Heart left ventricle (tissue), 16 donors: Measurements from ENCODE around the gene RBM8A. TPM values are rescaled to one million over a fixed set of nuclear protein-coding genes. Genes with fewer than 3 reads are reported as not detected.

ENCODE experiments used
- ATAC-seq, 4 donors: fragments of 200-7000 bp; cut with Tn5 transposase; one replicate each; pipeline ENCODE4 v1.9.1; 2020 to 2022; ENCODE audit warnings: moderate library complexity in 4 of 4, mild to moderate bottlenecking in 3 of 4, moderate number of reproducible peaks in 1 of 4
- DNase-seq, 5 donors: peaks; one replicate each; pipeline ENCODE4 v3.0.0-alpha.2; 2020
- H3K27ac ChIP-seq, 12 donors: fragments of 200-600 bp; sonication (generic) in 4 of 12; one replicate each; pipeline versions ENCODE4 v1.5.0 to v1.8.0; 2016 to 2022; ENCODE audit warnings: mild to moderate bottlenecking in 2 of 12
- H3K27me3 ChIP-seq, 9 donors: fragments of 200-600 bp; sonication (generic) in 2 of 9; one replicate each; pipeline versions ENCODE4 v1.5.1 to v1.8.0; 2016 to 2022; ENCODE audit warnings: mild to moderate bottlenecking in 3 of 9
- H3K36me3 ChIP-seq, 9 donors: fragments of 200-600 bp; sonication (generic) in 2 of 9; one replicate each; pipeline versions ENCODE4 v1.5.0 to v1.8.0; 2018 to 2022; ENCODE audit warnings: mild to moderate bottlenecking in 2 of 9
- H3K4me1 ChIP-seq, 12 donors: fragments of 200-600 bp; sonication (generic) in 4 of 12; one replicate each; pipeline versions ENCODE4 v1.5.0 to v1.8.0; 2016 to 2022; ENCODE audit warnings: mild to moderate bottlenecking in 3 of 12
- H3K4me3 ChIP-seq, 12 donors: fragments of 200-600 bp; sonication (generic) in 4 of 12; one replicate each; pipeline versions ENCODE4 v1.5.0 to v1.8.0; 2017 to 2022; ENCODE audit warnings: mild to moderate bottlenecking in 9 of 12, moderate library complexity in 4 of 12
- H3K9me3 ChIP-seq, 12 donors: fragments of 200-600 bp; sonication (generic) in 4 of 12; one replicate each; pipeline versions ENCODE4 v1.5.0 to v1.8.0; 2016 to 2022; ENCODE audit warnings: mild to moderate bottlenecking in 1 of 12
- POLR2A ChIP-seq, 2 donors: fragments of 450-650 bp; IDR thresholded peaks; one replicate each; pipeline ENCODE4 v1.6.1; 2017; ENCODE audit warnings: antibody characterized with exemption in 2 of 2, mild to moderate bottlenecking in 2 of 2, moderate library complexity in 2 of 2
- WGBS, 4 donors: extraction: QIAGEN DNeasy Blood & Tissue Kit in 2 of 4; methylation state at CpG; one replicate each; pipeline versions ENCODE4 v1.1.5 to v1.1.7; 2013 to 2018; 5-methylcytosine and 5-hydroxymethylcytosine counted together
- intact Hi-C, 10 donors: fragments of 100-400 bp; cut with DNase I; formaldehyde crosslinking; loops; one replicate each; pipeline versions ENCODE4 v1.11.1 to v1.14.2; 2022
- polyA plus RNA-seq, 2 donors: library from polyadenylated mRNA; stranded (reverse); fragments of 200-250 nt; gene quantifications; one replicate each; pipeline ENCODE4 v1.2.3, GENCODE V29; 2013
- total RNA-seq, 9 donors: library from RNA; depleted of rRNA in 2 of 9; stranded (reverse); fragments of >200 nt in 2 of 9; fragmentation: NEBNext Ultra II Directional in 3 of 9; extraction: Animal tissue kit (Norgen Biotek cat#: 25700) in 3 of 9; gene quantifications; one replicate each; pipeline versions ENCODE4 v1.1.0 to v1.2.4, GENCODE V29; 2016 to 2023
- TF ChIP-seq, protein P1 (sequence below), 12 donors: fragments of 200-600 bp; sonication (generic) in 4 of 12; IDR thresholded peaks; one replicate each; pipeline versions ENCODE4 v1.5.0 to v1.8.0; 2018 to 2022; ENCODE audit warnings: antibody characterized with exemption in 12 of 12, mild to moderate bottlenecking in 5 of 12
- donor health status: ischemic (EF 13 %, LVEDD 7.1; RV severe dilation, severe dysfunction).
- donor health status: healthy with polysubstance abuse.
- donor health status: DM: no; HTN: yes; CAD: no.
- donor health status: DM: no; HTN: no; CAD: no.
- donor health status: ischemic (EF 25% LVEDD 6.9; RV normal size, moderate dysfunction).
- donor health status: ischemic (EF 25% LVEDD 5.7; RV mildly dilated, moderate dysfunction).
- donor health status: healthy.
- donor health status: DM: yes; HTN: yes; CAD: no.
- donor health status: ischemic (EF 35%, LVEDD 5.7; RV mildly dilated, moderate dysfunction).
- donor health status: nonischemic (EF 11% LVEDD 7.7; RV severe dilation, severe dysfunction).
- donor health status: DM: yes; HTN: yes; CAD: no.
- donor health status: PGD.
- donor health status: ischemic (EF 29% LVEDD 5.4; RV normal size, mild dysfunction).
- donor health status: nonischemic (EF 23%, LVEDD 6.1; RV moderate dilation, normal function).

RBM8A gene
- total and polyA plus RNA-seq, 11 donors: 57.9 to 186 (median 75.7) TPM

DNA sequence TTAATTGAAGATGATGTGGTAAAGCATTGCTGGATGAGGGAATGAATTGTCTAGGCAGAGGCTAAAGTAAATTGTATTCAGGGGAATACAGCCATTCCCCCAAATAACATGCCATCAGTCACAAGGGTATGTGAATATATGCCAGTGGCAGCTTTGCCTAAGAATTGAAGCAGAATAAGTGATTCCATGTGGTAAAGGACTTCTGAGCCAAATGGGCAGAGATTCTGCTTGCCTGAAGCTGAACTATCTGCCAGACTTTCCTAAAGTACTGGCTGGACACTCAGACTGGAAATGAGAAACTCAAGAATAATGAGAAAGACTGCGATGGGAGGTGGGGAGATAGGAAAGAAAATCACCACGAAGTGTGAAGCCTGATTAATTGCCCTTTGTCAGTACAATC, 28.2 kb upstream of the RBM8A start:
- H3K4me1 ChIP-seq: peaks cover 14 to 73% (median 42%) of the 10 kb centered on the region in 12 donors
- no peaks in the 10 kb centered on the region for H3K9me3 ChIP-seq
- 10 to 29% (median 16%) methylated on average over 2 of the region's 2 CpGs for WGBS, 4 donors
- peak overlapping the region in 10 of 12 donors; percentile 1 to 100 (median 96) for H3K27ac ChIP-seq
- intact Hi-C loops: loop anchor here in 7 of 10 donors (5.0 to 10.0 kb wide), 3 partner anchors 38 to 101 kb away; partner anchors contain the start of genes PEX11B (in 5 of the 7) and PIAS3 (in 3 of the 7)
- H3K27me3 ChIP-seq: no peaks in the 10 kb centered on the region
- DNase-seq (no peak), ATAC-seq (no peak)
- peaks cover 0 to 23% (median 6%) of the 10 kb centered on the region in 9 donors for H3K36me3 ChIP-seq
- TF ChIP-seq POLR2A (IDR thresholded peaks at IDR 0.05): no peak
- TF ChIP-seq, protein P1, sequence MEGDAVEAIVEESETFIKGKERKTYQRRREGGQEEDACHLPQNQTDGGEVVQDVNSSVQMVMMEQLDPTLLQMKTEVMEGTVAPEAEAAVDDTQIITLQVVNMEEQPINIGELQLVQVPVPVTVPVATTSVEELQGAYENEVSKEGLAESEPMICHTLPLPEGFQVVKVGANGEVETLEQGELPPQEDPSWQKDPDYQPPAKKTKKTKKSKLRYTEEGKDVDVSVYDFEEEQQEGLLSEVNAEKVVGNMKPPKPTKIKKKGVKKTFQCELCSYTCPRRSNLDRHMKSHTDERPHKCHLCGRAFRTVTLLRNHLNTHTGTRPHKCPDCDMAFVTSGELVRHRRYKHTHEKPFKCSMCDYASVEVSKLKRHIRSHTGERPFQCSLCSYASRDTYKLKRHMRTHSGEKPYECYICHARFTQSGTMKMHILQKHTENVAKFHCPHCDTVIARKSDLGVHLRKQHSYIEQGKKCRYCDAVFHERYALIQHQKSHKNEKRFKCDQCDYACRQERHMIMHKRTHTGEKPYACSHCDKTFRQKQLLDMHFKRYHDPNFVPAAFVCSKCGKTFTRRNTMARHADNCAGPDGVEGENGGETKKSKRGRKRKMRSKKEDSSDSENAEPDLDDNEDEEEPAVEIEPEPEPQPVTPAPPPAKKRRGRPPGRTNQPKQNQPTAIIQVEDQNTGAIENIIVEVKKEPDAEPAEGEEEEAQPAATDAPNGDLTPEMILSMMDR (IDR thresholded peaks at IDR 0.05): no peak
- H3K4me3 ChIP-seq: peak overlapping the region in 5 of 12 donors; percentile 69 to 87 (median 81)

GRCh38 chr1:145953861-145954260, 26.6 kb upstream of the RBM8A start:
- TF ChIP-seq, protein P1 (IDR thresholded peaks at IDR 0.05): no peak
- no peak for TF ChIP-seq POLR2A (IDR thresholded peaks at IDR 0.05)

GRCh38 chr1:145952903-145953302, 25.6 kb upstream of the RBM8A start:
- ATAC-seq: no peak
- 94 to 100% (median 98%) methylated on average over 3 of the region's 3 CpGs for WGBS, 4 donors
- no peak overlapping the region for H3K4me3 ChIP-seq
- no peak for DNase-seq
- no peak for TF ChIP-seq POLR2A (IDR thresholded peaks at IDR 0.05)
- TF ChIP-seq, protein P1 (IDR thresholded peaks at IDR 0.05): no peak
- peaks cover 15 to 61% (median 38%) of the 10 kb centered on the region in 12 donors for H3K4me1 ChIP-seq
- intact Hi-C loops: loop anchor here in 1 of 10 donors (10.0 kb wide), 1 partner anchor 98 kb away; the partner anchor contains the start of gene PIAS3
- H3K36me3 ChIP-seq: peaks cover 0 to 33% (median 6%) of the 10 kb centered on the region in 9 donors
- H3K27me3 ChIP-seq: no peaks in the 10 kb centered on the region
- H3K9me3 ChIP-seq: no peaks in the 10 kb centered on the region
- H3K27ac ChIP-seq: no peak overlapping the region

More at GRCh38 chr1:145953861-145954260, 26.6 kb upstream of the RBM8A start:
- DNase-seq: no peak
- no peaks in the 10 kb centered on the region for H3K27me3 ChIP-seq
- no peak for ATAC-seq
- H3K9me3 ChIP-seq: no peaks in the 10 kb centered on the region
- H3K27ac ChIP-seq: no peak overlapping the region
- intact Hi-C loops: loop anchor here in 2 of 10 donors (1.0 to 10.0 kb wide), 2 partner anchors 12 to 99 kb away; partner anchors contain the start of gene PIAS3 (in 1 of the 2)
- H3K4me1 ChIP-seq: peaks cover 16 to 60% (median 44%) of the 10 kb centered on the region in 12 donors
- 86 to 94% (median 89%) methylated on average over 6 of the region's 6 CpGs for WGBS, 4 donors
- H3K4me3 ChIP-seq: no peak overlapping the region
- peaks cover 0 to 26% (median 6%) of the 10 kb centered on the region in 9 donors for H3K36me3 ChIP-seq

DNA sequence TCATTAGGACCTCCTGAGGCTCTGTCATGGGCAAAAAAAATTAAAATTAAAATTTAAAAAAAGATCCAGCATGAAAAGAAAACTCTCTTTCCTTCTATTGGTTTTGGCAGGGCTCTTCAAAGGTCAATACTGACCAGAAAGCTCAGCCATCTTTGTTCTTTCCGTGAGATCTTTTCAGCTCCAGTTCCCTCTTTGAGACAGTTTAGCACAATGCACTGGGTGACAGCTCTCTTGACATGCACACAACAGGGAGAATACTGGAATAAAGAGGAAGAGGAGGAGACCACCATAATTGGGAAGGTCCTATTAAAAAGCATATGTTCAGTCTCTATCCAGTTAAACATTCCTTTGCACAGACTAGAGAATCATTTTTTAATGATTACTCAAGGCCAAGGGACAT, 24.2 kb upstream of the RBM8A start:
- H3K27ac ChIP-seq: no peak overlapping the region
- H3K36me3 ChIP-seq: peaks cover 0 to 45% (median 17%) of the 10 kb centered on the region in 9 donors
- no peaks in the 10 kb centered on the region for H3K27me3 ChIP-seq
- WGBS, 4 donors: 81 to 91% (median 89%) methylated on average over 1 of the region's 1 CpG
- H3K4me3 ChIP-seq: no peak overlapping the region
- peaks cover 13 to 62% (median 33%) of the 10 kb centered on the region in 12 donors for H3K4me1 ChIP-seq
- no peaks in the 10 kb centered on the region for H3K9me3 ChIP-seq
- TF ChIP-seq POLR2A (IDR thresholded peaks at IDR 0.05): no peak
- TF ChIP-seq, protein P1 (IDR thresholded peaks at IDR 0.05): no peak
- no peak for DNase-seq
- ATAC-seq: no peak
- intact Hi-C loops: loop anchor here in 1 of 10 donors (10.0 kb wide), 1 partner anchor 97 kb away; the partner anchor contains the start of gene PIAS3
